ENCODE measurements around the gene RETREG1.

The RETREG1 gene

GRCh38 chr5:16582081-16582480 lies 34.7 kb downstream of the RETREG1 start:
- Histone ChIP-seq H3K4me1 (ENCODE audit: control insufficient read depth, insufficient read depth, low read length) (no peaks in the 10 kb centered on the region), H3K4me3 (ENCODE audit: low read depth, low read length) (no peak overlapping the region), H3K9me3 (ENCODE audit: control insufficient read depth, insufficient read depth, low read depth, low read length) (no peaks in the 10 kb centered on the region), H3K27ac (ENCODE audit: extremely low read depth, low read depth, low read length) (no peak overlapping the region), H3K36me3 (ENCODE audit: control insufficient read depth in 2 of 2, insufficient read depth in 1 of 2, low read length in 2 of 2) (no peaks in the 10 kb centered on the region)
- TF ChIP-seq ZNF146 (tag by site-specific recombination; IDR thresholded peaks at IDR 0.05) (no peak), REPIN1 (tag by site-specific recombination; IDR thresholded peaks at IDR 0.05; ENCODE audit: low read depth) (no peak), ELK4 (IDR thresholded peaks at IDR 0.05; ENCODE audit: borderline replicate concordance, low read depth, low read length) (no peak), ZNF785 (tag by site-specific recombination; IDR thresholded peaks at IDR 0.05) (no peak), ZNF140 (tag by site-specific recombination; IDR thresholded peaks at IDR 0.05) (no peak), FEZF1 (tag by site-specific recombination; IDR thresholded peaks at IDR 0.05) (no peak), ZNF580 (tag by site-specific recombination; IDR thresholded peaks at IDR 0.05) (no peak), ZBTB1 (tag by site-specific recombination; IDR thresholded peaks at IDR 0.05) (no peak), ZNF654 (tag by site-specific recombination; IDR thresholded peaks at IDR 0.05; ENCODE audit: low read depth) (no peak), ZNF621 (tag by site-specific recombination; IDR thresholded peaks at IDR 0.05) (no peak), ZNF221 (tag by site-specific recombination; IDR thresholded peaks at IDR 0.05; ENCODE audit: borderline replicate concordance) (no peak)
- TF ChIP-seq, protein P1, sequence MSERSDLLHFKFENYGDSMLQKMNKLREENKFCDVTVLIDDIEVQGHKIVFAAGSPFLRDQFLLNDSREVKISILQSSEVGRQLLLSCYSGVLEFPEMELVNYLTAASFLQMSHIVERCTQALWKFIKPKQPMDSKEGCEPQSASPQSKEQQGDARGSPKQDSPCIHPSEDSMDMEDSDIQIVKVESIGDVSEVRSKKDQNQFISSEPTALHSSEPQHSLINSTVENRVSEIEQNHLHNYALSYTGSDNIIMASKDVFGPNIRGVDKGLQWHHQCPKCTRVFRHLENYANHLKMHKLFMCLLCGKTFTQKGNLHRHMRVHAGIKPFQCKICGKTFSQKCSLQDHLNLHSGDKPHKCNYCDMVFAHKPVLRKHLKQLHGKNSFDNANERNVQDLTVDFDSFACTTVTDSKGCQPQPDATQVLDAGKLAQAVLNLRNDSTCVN (tag by site-specific recombination; optimal IDR thresholded peaks at IDR 0.05) = no peak
- CTCF ChIA-PET = interaction anchor here (0.9 to 1.0 kb wide), 2 partner anchors 10 to 30 kb away, joined by 3 to 4 read pairs; no protein-coding TSS in a partner anchor
- POLR2A ChIA-PET = no interaction called here

DNA sequence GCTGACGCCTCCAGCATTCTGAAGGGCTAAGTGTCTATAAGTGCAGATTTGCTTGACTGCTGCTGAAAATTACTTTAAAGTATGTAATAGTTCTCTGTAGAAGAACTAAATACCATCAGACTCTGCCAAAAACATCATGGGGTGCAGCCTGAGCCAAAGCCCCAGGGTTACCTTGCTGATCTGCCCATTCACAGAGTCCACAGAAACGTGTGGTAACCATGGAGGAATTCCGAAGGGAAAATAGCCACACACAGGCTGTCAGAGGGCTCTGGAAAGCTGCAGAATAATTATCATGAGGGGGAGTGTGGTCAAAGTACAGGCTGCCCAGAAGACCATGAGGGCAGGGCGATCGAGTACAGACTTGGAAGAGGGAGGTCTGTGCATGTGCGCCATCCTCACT lies 36.4 kb downstream of the RETREG1 start:
- CTCF ChIA-PET = interaction anchor here (1.9 to 2.0 kb wide), 2 partner anchors 12 to 29 kb away, joined by 5 to 11 read pairs; no protein-coding TSS in a partner anchor
- no peaks in the 10 kb centered on the region for H3K4me1 ChIP-seq (ENCODE audit: control insufficient read depth, insufficient read depth, low read length)
- POLR2A ChIA-PET = no interaction called here
- no peak overlapping the region for H3K27ac ChIP-seq (ENCODE audit: extremely low read depth, low read depth, low read length)
- no peak overlapping the region for H3K4me3 ChIP-seq (ENCODE audit: low read depth, low read length)
- H3K36me3 ChIP-seq (ENCODE audit: control insufficient read depth in 2 of 2, insufficient read depth in 1 of 2, low read length in 2 of 2) = no peaks in the 10 kb centered on the region
- no peaks in the 10 kb centered on the region for H3K9me3 ChIP-seq (ENCODE audit: control insufficient read depth, insufficient read depth, low read depth, low read length)
- TF ChIP-seq GLI2 (tag by site-specific recombination; IDR thresholded peaks at IDR 0.05; ENCODE audit: borderline replicate concordance, low read depth) = no peak
- no peak for TF ChIP-seq ZNF423 (tag by site-specific recombination; IDR thresholded peaks at IDR 0.05)
- no peak for TF ChIP-seq ZNF112 (tag by site-specific recombination; IDR thresholded peaks at IDR 0.05)
- TF ChIP-seq ZNF707 (tag by site-specific recombination; IDR thresholded peaks at IDR 0.05) = no peak
- TF ChIP-seq ZNF132 (tag by site-specific recombination; IDR thresholded peaks at IDR 0.05; ENCODE audit: borderline replicate concordance) = no peak
- no peak for TF ChIP-seq ZNF518A (tag by site-specific recombination; conservative IDR thresholded peaks at IDR 0.05; ENCODE audit: low read depth)
- TF ChIP-seq ZBTB7A (tag by site-specific recombination; IDR thresholded peaks at IDR 0.05; ENCODE audit: low read depth) = no peak
- no peak for TF ChIP-seq KLF16 (tag by site-specific recombination; IDR thresholded peaks at IDR 0.05)
- TF ChIP-seq, protein P1 (tag by site-specific recombination; optimal IDR thresholded peaks at IDR 0.05) = no peak
- TF ChIP-seq ZNF394 (tag by site-specific recombination; IDR thresholded peaks at IDR 0.05; ENCODE audit: borderline replicate concordance) = no peak
- no peak for TF ChIP-seq ZNF501 (tag by site-specific recombination; IDR thresholded peaks at IDR 0.05)
- TF ChIP-seq ZNF121 (tag by site-specific recombination; IDR thresholded peaks at IDR 0.05) = no peak
- TF ChIP-seq ZSCAN30 (tag by site-specific recombination; IDR thresholded peaks at IDR 0.05) = no peak
- no peak for TF ChIP-seq ZNF626 (tag by site-specific recombination; IDR thresholded peaks at IDR 0.05)
- TF ChIP-seq ZNF10 (tag by site-specific recombination; IDR thresholded peaks at IDR 0.05) = no peak
